ENCODE results near the gene CRYBB1. TPM values are rescaled to one million over a fixed set of nuclear protein-coding genes. Genes with fewer than 3 reads are reported as not detected.

CRYBB1 gene
- total and polyA plus RNA-seq, 2 donors (not counting 1 experiment from before 2014, with no cell fraction given), result 0.18 TPM; not detected in 1

DNA sequence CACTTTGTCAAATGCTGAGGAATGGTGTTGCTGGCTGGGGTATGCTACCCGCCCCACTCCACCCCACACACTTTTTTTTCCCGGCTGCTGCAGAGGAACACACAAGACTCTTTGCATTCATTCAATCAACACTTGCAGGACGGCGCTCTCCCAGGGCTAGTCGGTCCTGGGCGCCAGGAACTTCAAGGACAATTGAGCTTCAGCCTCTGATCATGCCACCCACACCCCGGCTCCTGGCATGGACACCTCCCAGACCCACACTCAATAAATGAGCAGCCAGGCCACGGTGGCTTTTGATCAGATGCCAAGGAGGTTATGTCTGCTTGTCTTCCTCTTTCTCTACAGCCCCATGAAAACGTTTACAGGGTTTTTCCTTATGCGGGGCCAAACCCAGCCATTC, 47.7 kb downstream of the CRYBB1 start:
- peaks cover 13 to 20% of the 10 kb centered on the region in 2 donors for H3K4me1 ChIP-seq (ENCODE audit: control insufficient read depth in 2 of 2, insufficient read depth in 2 of 2, low read length in 2 of 2)
- H3K36me3 ChIP-seq (replicated peaks in 1 of 2; ENCODE audit: control extremely low read depth in 1 of 2, control insufficient read depth in 1 of 2, extremely low read depth in 1 of 2, insufficient read depth in 2 of 2, low read length in 1 of 2), result peaks cover 0 to 5% of the 10 kb centered on the region in 2 experiments
- H3K79me2 ChIP-seq (ENCODE audit: control insufficient read depth, insufficient read depth, low read length), result peaks cover 76% of the 10 kb centered on the region
- Mint-ChIP-seq H3K4me3 (no peak overlapping the region), H3K4me1 (peaks cover 45% of the 10 kb centered on the region), H3K27me3 (no peaks in the 10 kb centered on the region), H3K9me3 (ENCODE audit: insufficient read depth) (no peaks in the 10 kb centered on the region), H3K27ac (no peak overlapping the region)
- no peak for ATAC-seq (ENCODE audit: low read depth)
- ChIA-PET CTCF (no interaction called here), POLR2A (no interaction called here)
- H2AFZ ChIP-seq (ENCODE audit: insufficient read depth, low read depth, low read length, poor library complexity, severe bottlenecking), result no peak overlapping the region
- H3K27ac ChIP-seq (ENCODE audit: low read length in 2 of 2), result no peak overlapping the region
- no peak overlapping the region for H3K4me3 ChIP-seq (ENCODE audit: control extremely low read depth in 1 of 5, extremely low read depth in 1 of 5, insufficient read depth in 1 of 5, low read depth in 2 of 5, low read length in 4 of 5)
- H3K4me2 ChIP-seq (replicated peaks; ENCODE audit: low read depth, low read length, poor library complexity, severe bottlenecking), result no peak overlapping the region
- no peak overlapping the region for H3K9ac ChIP-seq (ENCODE audit: low read length)
- peaks cover 11% of the 10 kb centered on the region for H4K20me1 ChIP-seq (ENCODE audit: control insufficient read depth, insufficient read depth, low read length, poor library complexity, severe bottlenecking)
- no peaks in the 10 kb centered on the region for H3K27me3 ChIP-seq (replicated peaks in 1 of 4; ENCODE audit: control extremely low read depth in 1 of 4, control insufficient read depth in 3 of 4, insufficient read depth in 4 of 4, low read length in 3 of 4)
- intact Hi-C loops (cut with micrococcal nuclease), result no loop called here
- no peaks in the 10 kb centered on the region for H3K9me3 ChIP-seq (ENCODE audit: control extremely low read depth in 1 of 3, control insufficient read depth in 2 of 3, insufficient read depth in 1 of 3, low read length in 2 of 3)
- TF ChIP-seq EZH2 (IDR thresholded peaks at IDR 0.05; ENCODE audit: borderline replicate concordance, insufficient read depth, low read depth, low read length, poor library complexity, severe bottlenecking), result no peak
- TF ChIP-seq, protein P1, sequence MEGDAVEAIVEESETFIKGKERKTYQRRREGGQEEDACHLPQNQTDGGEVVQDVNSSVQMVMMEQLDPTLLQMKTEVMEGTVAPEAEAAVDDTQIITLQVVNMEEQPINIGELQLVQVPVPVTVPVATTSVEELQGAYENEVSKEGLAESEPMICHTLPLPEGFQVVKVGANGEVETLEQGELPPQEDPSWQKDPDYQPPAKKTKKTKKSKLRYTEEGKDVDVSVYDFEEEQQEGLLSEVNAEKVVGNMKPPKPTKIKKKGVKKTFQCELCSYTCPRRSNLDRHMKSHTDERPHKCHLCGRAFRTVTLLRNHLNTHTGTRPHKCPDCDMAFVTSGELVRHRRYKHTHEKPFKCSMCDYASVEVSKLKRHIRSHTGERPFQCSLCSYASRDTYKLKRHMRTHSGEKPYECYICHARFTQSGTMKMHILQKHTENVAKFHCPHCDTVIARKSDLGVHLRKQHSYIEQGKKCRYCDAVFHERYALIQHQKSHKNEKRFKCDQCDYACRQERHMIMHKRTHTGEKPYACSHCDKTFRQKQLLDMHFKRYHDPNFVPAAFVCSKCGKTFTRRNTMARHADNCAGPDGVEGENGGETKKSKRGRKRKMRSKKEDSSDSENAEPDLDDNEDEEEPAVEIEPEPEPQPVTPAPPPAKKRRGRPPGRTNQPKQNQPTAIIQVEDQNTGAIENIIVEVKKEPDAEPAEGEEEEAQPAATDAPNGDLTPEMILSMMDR (IDR thresholded peaks at IDR 0.05), result no peak
- DNase-seq, result no peak
- 33% methylated on average over 9 of the region's 10 CpGs for WGBS (ENCODE audit: insufficient coverage)

DNA sequence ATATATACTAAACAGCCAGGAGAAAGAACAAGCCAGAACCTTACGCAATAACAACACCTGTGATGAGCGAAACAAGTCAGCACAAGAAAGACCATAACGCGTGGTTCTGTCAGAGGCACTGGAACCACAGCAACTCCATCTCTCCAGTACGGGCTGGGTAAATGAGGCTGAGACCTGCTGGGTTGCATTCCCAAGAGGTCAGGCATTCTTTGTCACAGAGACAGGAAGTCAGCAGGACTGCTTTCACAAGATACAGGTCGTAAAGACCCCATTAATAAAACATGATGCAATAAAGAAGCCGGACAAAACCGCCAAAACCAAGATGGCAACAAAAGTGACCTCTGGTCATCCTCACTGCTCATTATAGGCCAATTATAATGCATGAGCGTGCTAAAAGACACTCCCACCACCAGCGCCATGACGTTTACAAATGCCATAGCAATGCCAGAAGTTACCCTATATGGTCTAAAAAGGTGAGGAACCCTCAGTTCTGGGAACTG, 49.6 kb downstream of the CRYBB1 start:
- 87% methylated on average over 8 of the region's 11 CpGs for WGBS (ENCODE audit: insufficient coverage)
- intact Hi-C loops (cut with micrococcal nuclease), result no loop called here
- Histone ChIP-seq H3K27ac (ENCODE audit: low read length in 2 of 2) (no peak overlapping the region), H3K9me3 (ENCODE audit: control extremely low read depth in 1 of 3, control insufficient read depth in 2 of 3, insufficient read depth in 1 of 3, low read length in 2 of 3) (no peaks in the 10 kb centered on the region), H3K79me2 (ENCODE audit: control insufficient read depth, insufficient read depth, low read length) (peaks cover 91% of the 10 kb centered on the region), H3K36me3 (replicated peaks in 1 of 2; ENCODE audit: control extremely low read depth in 1 of 2, control insufficient read depth in 1 of 2, extremely low read depth in 1 of 2, insufficient read depth in 2 of 2, low read length in 1 of 2) (peaks cover 0 to 17% of the 10 kb centered on the region in 2 experiments), H4K20me1 (ENCODE audit: control insufficient read depth, insufficient read depth, low read length, poor library complexity, severe bottlenecking) (peaks cover 11% of the 10 kb centered on the region), H3K4me1 (ENCODE audit: control insufficient read depth in 2 of 2, insufficient read depth in 2 of 2, low read length in 2 of 2) (peaks cover 5 to 15% of the 10 kb centered on the region in 2 donors), H3K4me2 (replicated peaks; ENCODE audit: low read depth, low read length, poor library complexity, severe bottlenecking) (no peak overlapping the region), H3K9ac (ENCODE audit: low read length) (no peak overlapping the region), H3K4me3 (ENCODE audit: control extremely low read depth in 1 of 5, extremely low read depth in 1 of 5, insufficient read depth in 1 of 5, low read depth in 2 of 5, low read length in 4 of 5) (no peak overlapping the region), H2AFZ (ENCODE audit: insufficient read depth, low read depth, low read length, poor library complexity, severe bottlenecking) (no peak overlapping the region), H3K27me3 (replicated peaks in 1 of 4; ENCODE audit: control extremely low read depth in 1 of 4, control insufficient read depth in 3 of 4, insufficient read depth in 4 of 4, low read length in 3 of 4) (no peaks in the 10 kb centered on the region)
- DNase-seq (no peak), ATAC-seq (ENCODE audit: low read depth) (no peak)
- H3K27ac Mint-ChIP-seq, result no peak overlapping the region
- TF ChIP-seq EZH2 (IDR thresholded peaks at IDR 0.05; ENCODE audit: borderline replicate concordance, insufficient read depth, low read depth, low read length, poor library complexity, severe bottlenecking), result no peak
- TF ChIP-seq, protein P1 (IDR thresholded peaks at IDR 0.05), result no peak
- H3K27me3 Mint-ChIP-seq, result no peaks in the 10 kb centered on the region
- POLR2A ChIA-PET, result no interaction called here
- peaks cover 34% of the 10 kb centered on the region for H3K4me1 Mint-ChIP-seq
- no peaks in the 10 kb centered on the region for H3K9me3 Mint-ChIP-seq (ENCODE audit: insufficient read depth)
- no peak overlapping the region for H3K4me3 Mint-ChIP-seq
- CTCF ChIA-PET, result no interaction called here
